ENCODE results near the gene ZNF518A.

The ZNF518A gene

GRCh38 chr10:96129387-96130325 lies at the start of gene ZNF518A:
TSS of gene ZNF518A (plus strand) at chr10:96130297. CDS start at chr10:96156323, 26,026 bp downstream.
- no peak for FAIRE-seq
- peak; percentile 72 for DNase-seq (ENCODE audit: low spot score)

GRCh38 chr10:96082153-96082552 lies 47.9 kb upstream of the ZNF518A start:
- FAIRE-seq (no peak), DNase-seq (ENCODE audit: low spot score) (no peak)

- DNase-seq (ENCODE audit: low spot score), result no peak
- no peak for FAIRE-seq
Measured at GRCh38 chr10:96082748-96083147, 47.3 kb upstream of the ZNF518A start.

GRCh38 chr10:96089116-96089515 lies 41.0 kb upstream of the ZNF518A start:
- DNase-seq (ENCODE audit: low spot score) (peak; percentile 46), FAIRE-seq (peak; percentile 84)

- FAIRE-seq (peak; percentile 38), DNase-seq (ENCODE audit: low spot score) (peak; percentile 80)
Measured at GRCh38 chr10:96089670-96090462, 40.2 kb upstream of the ZNF518A start.

GRCh38 chr10:96090463-96090800 lies 39.7 kb upstream of the ZNF518A start:
- FAIRE-seq (no peak), DNase-seq (ENCODE audit: low spot score) (no peak)

GRCh38 chr10:96092999-96093767 lies 36.9 kb upstream of the ZNF518A start:
- FAIRE-seq, result no peak

GRCh38 chr10:96093948-96094347 lies 36.1 kb upstream of the ZNF518A start:
- DNase-seq (ENCODE audit: low spot score) (no peak), FAIRE-seq (no peak)

More at GRCh38 chr10:96092999-96093767, 36.9 kb upstream of the ZNF518A start:
- no peak for DNase-seq (ENCODE audit: low spot score)

GRCh38 chr10:96096958-96097357 lies 33.1 kb upstream of the ZNF518A start:
- DNase-seq (ENCODE audit: low spot score), result no peak
- FAIRE-seq, result no peak

GRCh38 chr10:96097865-96098264 lies 32.2 kb upstream of the ZNF518A start:
- FAIRE-seq (no peak), DNase-seq (ENCODE audit: low spot score) (no peak)

- DNase-seq (ENCODE audit: low spot score) (no peak), FAIRE-seq (no peak)
Measured at GRCh38 chr10:96107623-96108038, 22.5 kb upstream of the ZNF518A start.

GRCh38 chr10:96112531-96112930 lies 17.6 kb upstream of the ZNF518A start:
- FAIRE-seq, result no peak
- DNase-seq (ENCODE audit: low spot score), result no peak

GRCh38 chr10:96118604-96119450 lies 11.3 kb upstream of the ZNF518A start:
- DNase-seq (ENCODE audit: low spot score) (no peak), FAIRE-seq (no peak)

- FAIRE-seq, result no peak
Measured at GRCh38 chr10:96122824-96123223, 7.3 kb upstream of the ZNF518A start.

GRCh38 chr10:96124230-96125141 lies 5.6 kb upstream of the ZNF518A start:
- FAIRE-seq, result no peak
- DNase-seq (ENCODE audit: low spot score), result no peak

More at GRCh38 chr10:96122824-96123223, 7.3 kb upstream of the ZNF518A start:
- no peak for DNase-seq (ENCODE audit: low spot score)

GRCh38 chr10:96125142-96125515 lies 5.0 kb upstream of the ZNF518A start:
- DNase-seq (ENCODE audit: low spot score) (no peak), FAIRE-seq (no peak)

- no peak for FAIRE-seq
- DNase-seq (ENCODE audit: low spot score), result peak; percentile 48
Measured at GRCh38 chr10:96130326-96130995, 364 bp downstream of the ZNF518A start.

- DNase-seq (ENCODE audit: low spot score) (no peak), FAIRE-seq (no peak)
Measured at GRCh38 chr10:96131621-96132020, 1.5 kb downstream of the ZNF518A start.

- FAIRE-seq, result no peak
- no peak for DNase-seq (ENCODE audit: low spot score)
Measured at GRCh38 chr10:96133135-96133534, 3.0 kb downstream of the ZNF518A start.

Measured in RCC 7860 (cell line).